ENCODE data around the gene NRGN. TPM values are rescaled to one million over a fixed set of nuclear protein-coding genes. Genes with fewer than 3 reads are reported as not detected.

NRGN gene
- total and polyA plus RNA-seq, 8 donors, result 0.37 to 5.5 (median 2.0) TPM; not detected in 4

GRCh38 chr11:124717786-124718651 is 21.7 kb upstream of the NRGN start:
- Histone ChIP-seq H3K36me3 (no peaks in the 10 kb centered on the region), H3K4me3 (peak overlapping the region; percentile 36 to 57 (median 46)), H3K27ac (peak overlapping the region in 1 of 5 donors; percentile 18), H3K4me1 (peaks cover 12 to 20% (median 16%) of the 10 kb centered on the region in 4 donors), H3K9me3 (no peaks in the 10 kb centered on the region), H3K27me3 (peaks cover 0 to 82% (median 31%) of the 10 kb centered on the region in 3 donors)
- 0 to 1% (median 1%) methylated on average over 35 to 45 of the region's 45 CpGs for WGBS, 5 donors
- peak in 1 of 2 donors; percentile 59 for DNase-seq
- intact Hi-C loops (cut with DNase I; ENCODE audit: low total_unique reads), result no loop called here
- TF ChIP-seq POLR2AphosphoS5 (IDR thresholded peaks at IDR 0.05), result no peak
- TF ChIP-seq POLR2A (IDR thresholded peaks at IDR 0.05), result no peak
- no peak for TF ChIP-seq CTCF (IDR thresholded peaks at IDR 0.05)
- no peak for TF ChIP-seq EP300 (IDR thresholded peaks at IDR 0.05)

GRCh38 chr11:124718801-124719200 is 20.9 kb upstream of the NRGN start:
- Histone ChIP-seq H3K9me3 (no peaks in the 10 kb centered on the region), H3K4me1 (peaks cover 12 to 20% (median 16%) of the 10 kb centered on the region in 4 donors), H3K27me3 (peaks cover 0 to 88% (median 31%) of the 10 kb centered on the region in 3 donors), H3K36me3 (no peaks in the 10 kb centered on the region), H3K27ac (no peak overlapping the region), H3K4me3 (peak overlapping the region in 1 of 4 donors; percentile 57)
- 39 to 53% (median 49%) methylated on average over 12 to 14 of the region's 14 CpGs for WGBS, 5 donors
- intact Hi-C loops (cut with DNase I; ENCODE audit: low total_unique reads), result no loop called here
- TF ChIP-seq CTCF (IDR thresholded peaks at IDR 0.05) (no peak), POLR2A (IDR thresholded peaks at IDR 0.05) (no peak), POLR2AphosphoS5 (IDR thresholded peaks at IDR 0.05) (no peak), EP300 (IDR thresholded peaks at IDR 0.05) (no peak)
- no peak for DNase-seq

- no peak overlapping the region for H3K4me3 ChIP-seq
- intact Hi-C loops (cut with DNase I; ENCODE audit: low total_unique reads), result no loop called here
- H3K27ac ChIP-seq, result no peak overlapping the region
- H3K4me1 ChIP-seq, result peaks cover 12 to 21% (median 16%) of the 10 kb centered on the region in 4 donors
- H3K27me3 ChIP-seq, result peaks cover 0 to 88% (median 31%) of the 10 kb centered on the region in 3 donors
- 48 to 77% (median 54%) methylated on average over 2 of the region's 2 CpGs for WGBS, 5 donors
- DNase-seq, result no peak
- TF ChIP-seq EP300 (IDR thresholded peaks at IDR 0.05) (no peak), CTCF (IDR thresholded peaks at IDR 0.05) (no peak), POLR2A (IDR thresholded peaks at IDR 0.05) (no peak), POLR2AphosphoS5 (IDR thresholded peaks at IDR 0.05) (no peak)
- no peaks in the 10 kb centered on the region for H3K9me3 ChIP-seq
- no peaks in the 10 kb centered on the region for H3K36me3 ChIP-seq
Observed at GRCh38 chr11:124719534-124719933, 20.2 kb upstream of the NRGN start.

GRCh38 chr11:124722176-124722575 is 17.6 kb upstream of the NRGN start:
- Histone ChIP-seq H3K4me1 (peaks cover 19 to 34% (median 26%) of the 10 kb centered on the region in 4 donors), H3K4me3 (no peak overlapping the region), H3K27me3 (peaks cover 0 to 94% (median 28%) of the 10 kb centered on the region in 3 donors), H3K9me3 (no peaks in the 10 kb centered on the region), H3K36me3 (no peaks in the 10 kb centered on the region), H3K27ac (no peak overlapping the region)
- TF ChIP-seq POLR2AphosphoS5 (IDR thresholded peaks at IDR 0.05) (no peak), EP300 (IDR thresholded peaks at IDR 0.05) (no peak), POLR2A (IDR thresholded peaks at IDR 0.05) (no peak), CTCF (IDR thresholded peaks at IDR 0.05) (no peak)
- intact Hi-C loops (cut with DNase I; ENCODE audit: low total_unique reads), result no loop called here
- no peak for DNase-seq
- WGBS, 5 donors, result 34 to 51% (median 47%) methylated on average over 6 of the region's 6 CpGs

Data from stomach (tissue), 9 donors.